Gastroesophageal sphincter (tissue), 3 donors: ENCODE data around the gene SRSF9.
A peak's percentile ranks its signal among the peaks of the same experiment; 100 is the strongest.

Experiments used
- CTCF ChIP-seq, 4 experiments: fragments of 200-600 bp in 2 of 4; fragments of 450-650 bp in 2 of 4; sonication (generic) in 1 of 4; IDR thresholded peaks; one replicate each; pipeline ENCODE4 v1.5.1; 2017 to 2019; ENCODE audit warnings: antibody characterized with exemption in 4 of 4, mild to moderate bottlenecking in 2 of 4, moderate library complexity in 2 of 4
- EP300 ChIP-seq: sonication (generic); formaldehyde crosslinking; IDR thresholded peaks from one replicate; pipeline ENCODE4 v1.6.1; 2017; ENCODE audit warnings: antibody characterized with exemption, mild to moderate bottlenecking
- POLR2A ChIP-seq, 2 donors: fragments of 450-650 bp; IDR thresholded peaks; one replicate each; pipeline ENCODE4 v1.6.1; 2017; ENCODE audit warnings: antibody characterized with exemption in 2 of 2, mild to moderate bottlenecking in 2 of 2, moderate library complexity in 1 of 2

GRCh38 chr12:120445911-120446843 lies 23.4 kb downstream of the SRSF9 start, which contains the start of the genes GATC and TRIAP1:
- peak in 2 of 4 experiments; percentile 16 to 22 for TF ChIP-seq CTCF (IDR thresholded peaks at IDR 0.05)
- peak; percentile 73 to 76 for TF ChIP-seq POLR2A (IDR thresholded peaks at IDR 0.05)
- TF ChIP-seq EP300, result no peak
